GM12864 (cell line): ENCODE results near the gene NOS3.
"Not testable (repeated sequence)": the region's sequence is repeated elsewhere in the genome, so short reads cannot be mapped to it uniquely, and the experiment has no call there.

Experiments
- DNase-seq: peaks from one replicate; pipeline ENCODE4 v3.0.0-alpha.2; 2011; ENCODE audit warnings: low read depth
- H3K4me3 ChIP-seq: 2 replicates; pipeline ENCODE4 v1.5.1; 2011; ENCODE audit warnings: mild to moderate bottlenecking, low read depth, low read length, control low read depth
- TF ChIP-seq, protein P1 (sequence below): IDR thresholded peaks from 2 replicates; pipeline ENCODE4 v1.5.1; 2011; ENCODE audit warnings: low read depth, mild to moderate bottlenecking, moderate library complexity, low read length, control low read depth, inconsistent platforms; ENCODE audit errors: missing control alignments

NOS3 gene

DNA sequence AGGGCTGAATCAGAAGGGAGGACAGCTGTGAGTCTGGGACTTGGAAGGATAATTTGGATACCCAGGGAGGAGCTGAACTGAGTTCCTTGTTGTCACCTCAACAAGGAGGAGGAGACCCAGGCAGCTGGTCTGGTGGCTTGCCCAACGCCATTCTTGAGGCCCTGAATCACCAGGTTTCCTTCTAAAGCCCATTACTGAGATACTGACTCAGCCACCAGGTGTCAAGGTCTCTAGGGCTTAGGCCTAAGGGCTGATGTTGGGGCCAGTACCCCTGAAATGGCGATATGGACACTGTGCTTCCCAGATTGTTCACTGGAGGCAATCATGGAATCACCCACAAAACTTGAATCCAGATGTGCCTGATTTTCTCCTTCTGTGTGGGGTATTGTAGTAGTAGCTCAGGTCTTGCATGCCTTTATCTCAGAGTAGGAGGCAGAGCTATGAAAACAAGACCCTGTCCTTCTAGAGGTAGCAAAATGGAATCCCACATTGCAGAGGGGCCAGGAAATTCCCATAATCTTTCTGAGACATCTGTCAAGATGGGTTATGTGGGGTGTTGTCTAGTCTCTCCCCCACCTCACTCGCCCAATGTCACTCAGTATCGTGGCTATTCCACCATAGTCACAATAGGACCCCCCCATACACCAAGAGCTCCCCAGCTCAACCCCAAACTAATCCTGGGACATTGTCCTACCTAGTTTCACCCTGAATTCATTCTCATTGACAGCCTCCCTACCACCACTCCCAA lies 35.3 kb downstream of the NOS3 start:
- no peak for DNase-seq
- TF ChIP-seq, protein P1, sequence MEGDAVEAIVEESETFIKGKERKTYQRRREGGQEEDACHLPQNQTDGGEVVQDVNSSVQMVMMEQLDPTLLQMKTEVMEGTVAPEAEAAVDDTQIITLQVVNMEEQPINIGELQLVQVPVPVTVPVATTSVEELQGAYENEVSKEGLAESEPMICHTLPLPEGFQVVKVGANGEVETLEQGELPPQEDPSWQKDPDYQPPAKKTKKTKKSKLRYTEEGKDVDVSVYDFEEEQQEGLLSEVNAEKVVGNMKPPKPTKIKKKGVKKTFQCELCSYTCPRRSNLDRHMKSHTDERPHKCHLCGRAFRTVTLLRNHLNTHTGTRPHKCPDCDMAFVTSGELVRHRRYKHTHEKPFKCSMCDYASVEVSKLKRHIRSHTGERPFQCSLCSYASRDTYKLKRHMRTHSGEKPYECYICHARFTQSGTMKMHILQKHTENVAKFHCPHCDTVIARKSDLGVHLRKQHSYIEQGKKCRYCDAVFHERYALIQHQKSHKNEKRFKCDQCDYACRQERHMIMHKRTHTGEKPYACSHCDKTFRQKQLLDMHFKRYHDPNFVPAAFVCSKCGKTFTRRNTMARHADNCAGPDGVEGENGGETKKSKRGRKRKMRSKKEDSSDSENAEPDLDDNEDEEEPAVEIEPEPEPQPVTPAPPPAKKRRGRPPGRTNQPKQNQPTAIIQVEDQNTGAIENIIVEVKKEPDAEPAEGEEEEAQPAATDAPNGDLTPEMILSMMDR: no peak
- H3K4me3 ChIP-seq: no peak overlapping the region

DNA sequence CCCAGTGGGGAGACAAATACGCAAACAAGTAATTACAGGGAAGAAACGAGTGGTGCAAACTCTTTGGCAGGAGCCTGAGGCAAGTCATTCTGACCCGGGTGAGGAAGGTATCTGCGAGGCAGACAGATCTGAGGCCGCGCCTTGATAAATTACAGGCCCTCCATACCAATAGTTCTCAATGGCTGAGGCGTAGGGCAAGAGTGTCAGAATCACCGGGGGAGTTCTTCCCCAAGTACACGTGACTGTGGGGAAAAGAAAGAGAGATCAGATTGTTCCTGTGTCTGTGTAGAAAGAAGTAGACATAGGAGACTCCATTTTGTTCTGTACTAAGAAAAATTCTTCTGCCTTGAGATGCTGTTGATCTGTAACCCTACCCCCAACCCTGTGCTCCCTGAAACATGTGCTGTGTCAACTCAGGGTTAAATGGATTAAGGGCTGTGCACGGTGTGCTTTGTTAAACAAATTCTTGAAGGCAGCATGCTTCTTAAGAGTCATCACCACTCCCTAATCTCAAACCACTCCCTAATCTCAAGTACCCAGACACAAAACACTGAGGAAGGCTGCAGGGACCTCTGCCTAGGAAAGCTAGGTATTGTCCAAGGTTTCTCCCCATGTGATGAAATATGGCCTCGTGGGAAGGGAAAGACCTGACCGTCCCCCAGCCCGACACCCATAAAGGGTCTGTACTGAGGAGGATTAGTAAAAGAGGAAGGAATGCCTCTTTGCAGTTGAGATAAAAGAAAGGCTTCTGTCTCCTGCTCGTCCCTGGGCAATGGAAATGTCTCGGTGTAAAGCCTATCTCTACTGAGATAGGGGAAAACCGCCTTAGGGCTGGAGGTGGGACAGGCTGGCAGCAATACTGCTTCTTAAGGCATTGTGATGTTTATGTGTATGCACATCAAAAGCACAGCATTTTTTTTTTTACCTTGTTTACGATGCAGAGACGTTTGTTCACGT lies 36.2 kb downstream of the NOS3 start:
- DNase-seq, H3K4me3 ChIP-seq: not testable (repeated sequence)

DNA sequence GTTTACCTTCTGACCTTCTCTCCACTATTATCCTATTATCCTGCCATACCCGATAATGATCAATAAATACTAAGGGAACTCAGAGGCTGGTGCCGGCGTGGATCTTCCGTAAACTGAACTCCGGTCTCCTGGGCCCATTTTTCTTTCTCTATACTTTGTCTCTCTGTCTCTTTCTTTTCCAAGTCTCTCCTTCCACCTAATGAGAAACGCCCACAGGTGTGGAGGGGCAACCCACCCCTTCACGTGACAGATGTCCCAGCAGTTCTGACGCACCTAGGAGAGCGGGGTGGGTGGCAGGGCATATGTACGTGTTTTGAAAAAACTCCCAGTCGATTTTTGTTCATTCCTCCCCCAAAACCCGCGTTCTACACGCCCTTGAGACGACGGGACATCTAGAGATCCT lies 36.9 kb downstream of the NOS3 start:
- H3K4me3 ChIP-seq: peak overlapping the region; percentile 64
- not testable (repeated sequence) for DNase-seq

DNA sequence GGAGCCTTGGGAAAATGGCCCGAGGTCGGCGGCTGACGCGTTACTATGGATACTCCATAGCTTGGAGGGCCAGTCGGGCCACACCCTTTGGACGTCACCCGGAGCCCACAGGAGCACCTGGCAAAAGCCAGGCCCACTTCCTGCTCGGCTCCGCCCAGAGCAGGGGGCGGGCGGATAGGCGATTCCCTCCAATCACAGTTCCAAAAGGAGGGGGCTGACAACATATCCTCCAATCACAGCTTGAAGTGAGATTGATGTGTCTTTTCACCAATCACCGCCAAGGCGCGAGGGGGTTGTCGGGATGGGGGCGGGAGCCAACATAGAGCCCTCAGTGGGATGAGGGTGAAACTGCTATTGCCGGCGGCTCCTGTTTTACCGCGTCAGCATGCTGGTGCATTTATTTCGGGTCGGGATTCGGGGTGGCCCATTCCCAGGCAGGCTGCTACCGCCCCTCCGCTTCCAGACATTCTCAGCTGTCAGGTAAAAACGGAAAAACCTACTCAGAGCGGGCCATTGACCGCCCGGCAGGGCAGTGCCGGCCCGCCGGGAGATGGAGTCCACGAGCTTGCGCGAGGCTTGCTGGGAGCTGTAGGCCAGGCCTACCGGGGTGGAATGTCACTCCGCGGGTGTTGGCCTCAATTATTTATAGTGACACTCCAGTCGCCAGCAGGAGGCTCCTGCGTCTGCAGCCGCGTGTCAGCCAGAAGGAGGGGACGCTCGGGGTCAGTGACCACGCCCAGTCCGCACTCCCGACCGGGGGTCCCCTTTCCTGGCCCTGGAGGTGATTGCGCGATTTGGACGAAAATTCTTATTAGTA lies 37.5 kb downstream of the NOS3 start, which contains the start of gene ABCB8:
Gene ABCB8, plus strand, starts transcription at position 320 of the 817 bp plus-strand sequence. Its CDS starts 66 bp downstream, at position 386.
- peak within 1 kb of the TSS; percentile 82 for H3K4me3 ChIP-seq
- DNase-seq: peak; percentile 96
- TF ChIP-seq, protein P1: peak; percentile 32

DNA sequence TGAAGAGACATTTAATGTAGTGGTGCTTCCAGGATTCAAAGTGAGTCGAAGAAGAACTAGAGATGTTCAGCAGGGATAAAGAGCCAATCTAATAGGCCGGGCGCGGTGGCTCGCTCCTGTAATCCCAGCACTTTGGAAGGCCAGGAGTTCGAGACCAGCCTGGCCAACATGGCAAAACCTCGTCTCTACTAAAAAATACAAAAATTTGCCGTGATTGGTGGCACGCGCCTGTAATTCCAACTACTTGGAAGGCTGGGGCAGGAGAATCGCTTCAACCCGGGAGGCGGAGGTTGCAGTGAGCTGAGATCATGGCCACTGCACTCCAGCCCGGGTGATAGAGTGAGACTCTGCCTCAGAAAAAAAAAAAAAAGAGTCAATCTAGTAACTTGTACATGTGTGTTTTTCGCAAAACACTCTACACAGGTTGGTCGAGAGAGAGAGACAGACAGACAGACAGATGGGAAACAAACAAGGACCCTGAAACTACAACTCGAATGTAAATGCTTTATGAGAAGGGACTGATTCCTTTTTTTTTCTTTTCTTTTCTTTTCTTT lies 38.2 kb downstream of the NOS3 start:
- no peak for DNase-seq
- peak overlapping the region; percentile 82 for H3K4me3 ChIP-seq
- TF ChIP-seq, protein P1: no peak

DNA sequence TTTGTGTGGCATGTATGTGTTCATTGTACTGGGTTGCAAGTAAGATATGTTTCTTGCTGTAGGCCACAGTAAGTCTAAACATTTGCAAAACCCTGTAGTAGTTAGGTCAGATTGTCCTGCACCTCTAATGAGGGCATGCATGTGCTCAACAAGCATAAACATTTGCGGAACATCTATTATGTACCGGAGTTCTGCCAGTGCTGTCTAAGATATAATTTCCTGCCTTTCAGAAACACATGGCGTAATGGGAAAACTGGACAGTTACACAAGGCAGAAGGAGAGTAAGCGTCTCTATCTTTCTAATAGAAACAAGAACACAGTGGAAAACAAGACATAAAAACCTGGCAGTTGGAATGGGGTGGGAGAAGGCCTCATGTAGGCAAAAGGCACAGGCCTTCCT lies 40.2 kb downstream of the NOS3 start:
- TF ChIP-seq, protein P1: no peak
- no peak overlapping the region for H3K4me3 ChIP-seq
- no peak for DNase-seq

DNA sequence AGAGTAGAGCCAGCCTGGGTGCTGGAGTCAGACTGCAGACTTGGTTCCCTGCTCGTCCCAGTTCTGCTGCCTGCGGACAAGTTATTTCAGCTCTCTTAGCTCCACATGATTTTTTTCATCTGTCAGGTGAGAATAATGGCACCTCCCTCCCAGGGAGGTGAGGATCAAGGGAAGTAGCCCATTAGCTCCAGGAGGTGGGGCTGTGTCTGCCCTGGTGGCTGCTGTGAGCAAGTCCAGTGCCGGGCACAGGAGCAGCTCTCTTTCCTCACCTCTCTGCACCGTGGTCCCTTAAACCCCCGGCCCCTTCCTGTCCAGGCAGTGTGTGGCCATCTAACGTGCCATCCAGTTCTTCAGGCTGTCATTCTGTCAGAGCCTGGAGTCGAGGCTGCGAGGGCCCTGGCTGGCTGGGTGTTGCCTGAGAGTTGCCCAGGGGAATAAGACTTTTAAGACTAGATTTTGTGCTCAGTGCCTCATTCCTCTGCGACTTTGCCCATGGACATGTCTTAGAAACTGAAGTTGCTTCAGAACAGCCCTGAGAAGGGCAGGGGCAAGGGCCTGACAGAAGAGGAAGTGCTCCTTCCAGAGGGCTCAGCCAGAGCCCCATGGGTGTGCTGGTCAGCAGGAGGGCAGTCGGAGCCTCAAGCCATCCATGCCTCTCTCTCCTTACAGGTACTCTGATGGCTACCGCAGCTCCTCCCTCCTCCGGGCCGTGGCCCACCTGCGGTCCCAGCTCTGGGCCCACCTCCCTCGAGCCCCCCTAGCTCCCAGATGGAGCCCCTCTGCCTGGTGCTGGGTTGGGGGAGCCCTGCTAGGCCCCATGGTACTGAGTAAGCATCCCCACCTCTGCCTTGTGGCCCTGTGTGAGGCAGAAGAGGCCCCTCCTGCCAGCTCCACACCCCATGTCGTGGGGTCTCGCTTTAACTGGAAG lies 42.4 kb downstream of the NOS3 start:
- no peak for DNase-seq
- TF ChIP-seq, protein P1: no peak
- H3K4me3 ChIP-seq: no peak overlapping the region
